Liver (tissue), 9 donors: ENCODE results near the gene CITED4. TPM values are rescaled to one million over a fixed set of nuclear protein-coding genes. Genes with fewer than 3 reads are reported as not detected.

Experiments used
- DNase-seq: peaks from one replicate; pipeline ENCODE4 v3.0.0-alpha.2; 2017; ENCODE audit warnings: low spot score
- H3K27ac ChIP-seq, 2 donors: one replicate each; pipeline ENCODE4 v1.7.0; 2013; ENCODE audit warnings: inconsistent platforms in 2 of 2, low read length in 2 of 2, control low read depth in 1 of 2, low read depth in 1 of 2, mild to moderate bottlenecking in 1 of 2
- H3K27me3 ChIP-seq, 4 donors: one replicate each; pipeline versions ENCODE4 v1.6.1 to v1.7.0; 2013; ENCODE audit warnings: low read length in 3 of 4, inconsistent platforms in 1 of 4, mild to moderate bottlenecking in 1 of 4, moderate library complexity in 1 of 4; ENCODE audit not compliant: control insufficient read depth in 4 of 4, insufficient read depth in 4 of 4
- H3K36me3 ChIP-seq, 4 donors: one replicate each; pipeline versions ENCODE4 v1.6.1 to v1.7.0; 2013; ENCODE audit warnings: low read length in 3 of 4, mild to moderate bottlenecking in 3 of 4, low read depth in 1 of 4, moderate library complexity in 1 of 4; ENCODE audit not compliant: control insufficient read depth in 4 of 4, insufficient read depth in 3 of 4
- H3K4me1 ChIP-seq, 4 donors: one replicate each; pipeline versions ENCODE4 v1.6.1 to v1.7.0; 2013; ENCODE audit warnings: low read length in 3 of 4, mild to moderate bottlenecking in 3 of 4, moderate library complexity in 1 of 4; ENCODE audit not compliant: control insufficient read depth in 4 of 4, insufficient read depth in 4 of 4
- H3K4me3 ChIP-seq, 3 donors: one replicate each; pipeline versions ENCODE4 v1.6.1 to v1.7.0; 2013; ENCODE audit warnings: low read length in 3 of 3, control low read depth in 1 of 3, low read depth in 1 of 3, mild to moderate bottlenecking in 1 of 3
- H3K9ac ChIP-seq, 2 donors: one replicate each; pipeline ENCODE4 v1.7.0; 2013; ENCODE audit warnings: low read length in 2 of 2, mild to moderate bottlenecking in 2 of 2, moderate library complexity in 2 of 2, control low read depth in 1 of 2, low read depth in 1 of 2
- H3K9me3 ChIP-seq, 4 donors: one replicate each; pipeline versions ENCODE4 v1.6.1 to v1.7.0; 2013; ENCODE audit warnings: low read length in 3 of 4; ENCODE audit not compliant: control insufficient read depth in 4 of 4
- EGR1 ChIP-seq, 2 donors: IDR thresholded peaks; 2 replicates each; pipeline ENCODE4 v1.6.1; 2016 to 2018; ENCODE audit warnings: antibody characterized with exemption in 2 of 2, low read depth in 2 of 2
- FOXA1 ChIP-seq: IDR thresholded peaks from 2 replicates; pipeline ENCODE4 v1.6.1; 2016; ENCODE audit warnings: antibody characterized with exemption
- FOXA2 ChIP-seq: IDR thresholded peaks from 2 replicates; pipeline ENCODE4 v1.6.1; 2016; ENCODE audit warnings: antibody characterized with exemption
- GABPA ChIP-seq, 2 donors: IDR thresholded peaks in 1 of 2; conservative IDR thresholded peaks in 1 of 2; 2 replicates each; pipeline ENCODE4 v1.6.1; 2016; ENCODE audit warnings: antibody characterized with exemption in 2 of 2, mild to moderate bottlenecking in 1 of 2, moderate library complexity in 1 of 2
- HNF4A ChIP-seq, 2 donors: conservative IDR thresholded peaks; 2 replicates each; pipeline ENCODE4 v1.6.1; 2016; ENCODE audit warnings: antibody characterized with exemption in 2 of 2, mild to moderate bottlenecking in 2 of 2
- HNF4G ChIP-seq: IDR thresholded peaks from 2 replicates; pipeline ENCODE4 v1.6.1; 2016; ENCODE audit warnings: antibody characterized with exemption
- JUND ChIP-seq, 2 donors: IDR thresholded peaks; 2 replicates each; pipeline ENCODE4 v1.6.1; 2016; ENCODE audit warnings: antibody characterized with exemption in 2 of 2
- NR2F2 ChIP-seq: IDR thresholded peaks from 2 replicates; pipeline ENCODE4 v1.6.1; 2016; ENCODE audit warnings: antibody characterized with exemption
- RAD21 ChIP-seq, 2 donors: IDR thresholded peaks; 2 replicates each; pipeline ENCODE4 v1.6.1; 2016; ENCODE audit warnings: antibody characterized with exemption in 2 of 2, mild to moderate bottlenecking in 2 of 2
- RXRA ChIP-seq, 2 donors: IDR thresholded peaks; 2 replicates each; pipeline ENCODE4 v1.6.1; 2017 to 2018; ENCODE audit warnings: antibody characterized with exemption in 2 of 2, mild to moderate bottlenecking in 1 of 2
- SP1 ChIP-seq: IDR thresholded peaks from 2 replicates; pipeline ENCODE4 v1.6.1; 2018; ENCODE audit warnings: antibody characterized with exemption, mild to moderate bottlenecking
- TAF1 ChIP-seq: conservative IDR thresholded peaks from 2 replicates; pipeline ENCODE4 v1.6.1; 2016; ENCODE audit warnings: antibody characterized with exemption, mild to moderate bottlenecking
- YY1 ChIP-seq: IDR thresholded peaks from 2 replicates; pipeline ENCODE4 v1.6.1; 2016; ENCODE audit warnings: antibody characterized with exemption, mild to moderate bottlenecking
- WGBS: extraction: QIAGEN DNeasy Blood & Tissue Kit; methylation state at CpG from one replicate; pipeline ENCODE4 v1.1.7; 2013; 5-methylcytosine and 5-hydroxymethylcytosine counted together
- polyA plus RNA-seq, 2 donors: library from polyadenylated mRNA; stranded (reverse) in 1 of 2; unstranded in 1 of 2; fragments of 200-250 nt in 1 of 2; fragments of >200 nt in 1 of 2; fragmentation: Nextera tagmentation in 1 of 2; extraction: Ambion mirVana in 1 of 2; gene quantifications; one replicate each; pipeline versions ENCODE4 v1.2.1 to v1.2.3, GENCODE V29; 2013 to 2015
- total RNA-seq, 2 donors: library from RNA; depleted of rRNA; stranded (reverse); fragments of >200 nt; gene quantifications; one replicate each; pipeline ENCODE4 v1.2.3, GENCODE V29; 2014
- TF ChIP-seq, protein P1 (sequence below): IDR thresholded peaks from 2 replicates; pipeline ENCODE4 v1.6.1; 2016; ENCODE audit warnings: antibody characterized with exemption
- TF ChIP-seq, protein P2 (sequence below): IDR thresholded peaks from 2 replicates; pipeline ENCODE4 v1.6.1; 2016; ENCODE audit warnings: antibody characterized with exemption
- TF ChIP-seq, protein P3 (sequence below): IDR thresholded peaks from 2 replicates; pipeline ENCODE4 v1.6.1; 2016; ENCODE audit warnings: antibody characterized with exemption
- TF ChIP-seq, protein P4 (sequence below): IDR thresholded peaks from 2 replicates; pipeline ENCODE4 v1.6.1; 2016; ENCODE audit warnings: antibody characterized with exemption, mild to moderate bottlenecking
- TF ChIP-seq, protein P5 (sequence below): fragments of 150-350 bp; IDR thresholded peaks from 2 replicates; pipeline ENCODE4 v1.5.1; 2017; ENCODE audit warnings: improper control_type of control experiment, low read depth, low read length; ENCODE audit not compliant: missing input control
- donor health status: healthy.
- donor health status: healthy.
- donor health status: healthy.
- donor health status: healthy.
- donor health status: healthy.

CITED4 gene
- total and polyA plus RNA-seq, 4 donors: 1.4 to 9.9 (median 5.2) TPM

DNA sequence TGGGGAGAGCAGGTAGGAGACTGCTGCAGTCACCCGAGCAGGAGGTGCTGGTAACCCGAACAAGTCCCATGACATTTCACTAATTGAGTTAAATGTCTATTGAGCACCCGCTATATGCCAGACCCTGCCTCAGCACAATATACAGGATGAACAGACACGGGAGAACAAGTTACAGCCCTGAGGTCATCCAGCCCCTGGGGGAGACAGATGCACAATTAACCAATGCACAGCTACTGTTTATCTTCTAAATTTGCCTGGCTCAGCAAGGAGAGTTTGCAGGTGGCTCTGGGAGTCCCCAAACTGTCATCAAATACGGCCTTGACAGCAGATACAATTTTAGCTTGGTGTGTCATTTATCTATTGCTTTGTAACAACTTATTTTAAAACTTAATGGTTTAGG, 18.1 kb downstream of the CITED4 start (continued):
- TF ChIP-seq, protein P1, sequence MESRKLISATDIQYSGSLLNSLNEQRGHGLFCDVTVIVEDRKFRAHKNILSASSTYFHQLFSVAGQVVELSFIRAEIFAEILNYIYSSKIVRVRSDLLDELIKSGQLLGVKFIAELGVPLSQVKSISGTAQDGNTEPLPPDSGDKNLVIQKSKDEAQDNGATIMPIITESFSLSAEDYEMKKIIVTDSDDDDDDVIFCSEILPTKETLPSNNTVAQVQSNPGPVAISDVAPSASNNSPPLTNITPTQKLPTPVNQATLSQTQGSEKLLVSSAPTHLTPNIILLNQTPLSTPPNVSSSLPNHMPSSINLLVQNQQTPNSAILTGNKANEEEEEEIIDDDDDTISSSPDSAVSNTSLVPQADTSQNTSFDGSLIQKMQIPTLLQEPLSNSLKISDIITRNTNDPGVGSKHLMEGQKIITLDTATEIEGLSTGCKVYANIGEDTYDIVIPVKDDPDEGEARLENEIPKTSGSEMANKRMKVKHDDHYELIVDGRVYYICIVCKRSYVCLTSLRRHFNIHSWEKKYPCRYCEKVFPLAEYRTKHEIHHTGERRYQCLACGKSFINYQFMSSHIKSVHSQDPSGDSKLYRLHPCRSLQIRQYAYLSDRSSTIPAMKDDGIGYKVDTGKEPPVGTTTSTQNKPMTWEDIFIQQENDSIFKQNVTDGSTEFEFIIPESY: no peak
- TF ChIP-seq RAD21 (IDR thresholded peaks at IDR 0.05): no peak
- TF ChIP-seq EGR1 (IDR thresholded peaks at IDR 0.05; ENCODE audit: low read depth in 2 of 2): no peak
- TF ChIP-seq SP1: no peak
- TF ChIP-seq TAF1: no peak
- no peak for TF ChIP-seq GABPA (IDR thresholded peaks at IDR 0.05 in 1 of 2, conservative IDR thresholded peaks at IDR 0.05 in 1 of 2)
- TF ChIP-seq RXRA (IDR thresholded peaks at IDR 0.05): no peak
- TF ChIP-seq HNF4A (conservative IDR thresholded peaks at IDR 0.05): no peak
- no peak for TF ChIP-seq YY1
- TF ChIP-seq, protein P2, sequence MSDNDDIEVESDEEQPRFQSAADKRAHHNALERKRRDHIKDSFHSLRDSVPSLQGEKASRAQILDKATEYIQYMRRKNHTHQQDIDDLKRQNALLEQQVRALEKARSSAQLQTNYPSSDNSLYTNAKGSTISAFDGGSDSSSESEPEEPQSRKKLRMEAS: no peak
- TF ChIP-seq FOXA2: no peak
- TF ChIP-seq, protein P3, sequence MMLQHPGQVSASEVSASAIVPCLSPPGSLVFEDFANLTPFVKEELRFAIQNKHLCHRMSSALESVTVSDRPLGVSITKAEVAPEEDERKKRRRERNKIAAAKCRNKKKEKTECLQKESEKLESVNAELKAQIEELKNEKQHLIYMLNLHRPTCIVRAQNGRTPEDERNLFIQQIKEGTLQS: no peak
- TF ChIP-seq FOXA1: no peak
- no peak for TF ChIP-seq NR2F2
- TF ChIP-seq JUND (IDR thresholded peaks at IDR 0.05): no peak

DNA sequence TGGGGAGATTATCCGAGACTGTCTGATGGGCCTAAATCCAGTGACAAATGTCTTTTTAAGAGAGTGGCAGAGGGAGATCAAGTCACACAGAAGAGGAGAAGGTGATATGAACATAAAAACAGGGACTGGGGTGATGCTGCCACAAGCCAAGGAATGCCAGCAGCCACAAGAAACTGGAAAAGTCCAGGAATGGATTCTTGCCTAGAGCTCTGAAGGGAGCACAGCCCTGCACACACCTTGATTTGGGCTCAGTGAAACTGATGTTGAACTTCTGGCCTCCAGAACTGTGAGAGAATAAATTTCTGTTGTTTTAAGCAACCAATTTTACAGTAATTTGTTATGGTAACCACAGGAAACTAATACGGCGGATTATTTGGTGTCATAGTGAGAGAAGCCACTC, 19.5 kb downstream of the CITED4 start:
- WGBS: 96% methylated on average over 3 of the region's 3 CpGs
- Histone ChIP-seq H3K9ac (no peak overlapping the region), H3K27me3 (no peaks in the 10 kb centered on the region), H3K9me3 (no peaks in the 10 kb centered on the region), H3K36me3 (no peaks in the 10 kb centered on the region), H3K27ac (no peak overlapping the region), H3K4me1 (peaks cover 0 to 3% (median 1%) of the 10 kb centered on the region in 4 donors), H3K4me3 (no peak overlapping the region)
- no peak for DNase-seq
- TF ChIP-seq, protein P4, sequence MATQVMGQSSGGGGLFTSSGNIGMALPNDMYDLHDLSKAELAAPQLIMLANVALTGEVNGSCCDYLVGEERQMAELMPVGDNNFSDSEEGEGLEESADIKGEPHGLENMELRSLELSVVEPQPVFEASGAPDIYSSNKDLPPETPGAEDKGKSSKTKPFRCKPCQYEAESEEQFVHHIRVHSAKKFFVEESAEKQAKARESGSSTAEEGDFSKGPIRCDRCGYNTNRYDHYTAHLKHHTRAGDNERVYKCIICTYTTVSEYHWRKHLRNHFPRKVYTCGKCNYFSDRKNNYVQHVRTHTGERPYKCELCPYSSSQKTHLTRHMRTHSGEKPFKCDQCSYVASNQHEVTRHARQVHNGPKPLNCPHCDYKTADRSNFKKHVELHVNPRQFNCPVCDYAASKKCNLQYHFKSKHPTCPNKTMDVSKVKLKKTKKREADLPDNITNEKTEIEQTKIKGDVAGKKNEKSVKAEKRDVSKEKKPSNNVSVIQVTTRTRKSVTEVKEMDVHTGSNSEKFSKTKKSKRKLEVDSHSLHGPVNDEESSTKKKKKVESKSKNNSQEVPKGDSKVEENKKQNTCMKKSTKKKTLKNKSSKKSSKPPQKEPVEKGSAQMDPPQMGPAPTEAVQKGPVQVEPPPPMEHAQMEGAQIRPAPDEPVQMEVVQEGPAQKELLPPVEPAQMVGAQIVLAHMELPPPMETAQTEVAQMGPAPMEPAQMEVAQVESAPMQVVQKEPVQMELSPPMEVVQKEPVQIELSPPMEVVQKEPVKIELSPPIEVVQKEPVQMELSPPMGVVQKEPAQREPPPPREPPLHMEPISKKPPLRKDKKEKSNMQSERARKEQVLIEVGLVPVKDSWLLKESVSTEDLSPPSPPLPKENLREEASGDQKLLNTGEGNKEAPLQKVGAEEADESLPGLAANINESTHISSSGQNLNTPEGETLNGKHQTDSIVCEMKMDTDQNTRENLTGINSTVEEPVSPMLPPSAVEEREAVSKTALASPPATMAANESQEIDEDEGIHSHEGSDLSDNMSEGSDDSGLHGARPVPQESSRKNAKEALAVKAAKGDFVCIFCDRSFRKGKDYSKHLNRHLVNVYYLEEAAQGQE: no peak
- TF ChIP-seq TAF1 (no peak), JUND (IDR thresholded peaks at IDR 0.05) (no peak), SP1 (no peak), RAD21 (IDR thresholded peaks at IDR 0.05) (no peak), FOXA2 (no peak), HNF4G (no peak)
- TF ChIP-seq, protein P5, sequence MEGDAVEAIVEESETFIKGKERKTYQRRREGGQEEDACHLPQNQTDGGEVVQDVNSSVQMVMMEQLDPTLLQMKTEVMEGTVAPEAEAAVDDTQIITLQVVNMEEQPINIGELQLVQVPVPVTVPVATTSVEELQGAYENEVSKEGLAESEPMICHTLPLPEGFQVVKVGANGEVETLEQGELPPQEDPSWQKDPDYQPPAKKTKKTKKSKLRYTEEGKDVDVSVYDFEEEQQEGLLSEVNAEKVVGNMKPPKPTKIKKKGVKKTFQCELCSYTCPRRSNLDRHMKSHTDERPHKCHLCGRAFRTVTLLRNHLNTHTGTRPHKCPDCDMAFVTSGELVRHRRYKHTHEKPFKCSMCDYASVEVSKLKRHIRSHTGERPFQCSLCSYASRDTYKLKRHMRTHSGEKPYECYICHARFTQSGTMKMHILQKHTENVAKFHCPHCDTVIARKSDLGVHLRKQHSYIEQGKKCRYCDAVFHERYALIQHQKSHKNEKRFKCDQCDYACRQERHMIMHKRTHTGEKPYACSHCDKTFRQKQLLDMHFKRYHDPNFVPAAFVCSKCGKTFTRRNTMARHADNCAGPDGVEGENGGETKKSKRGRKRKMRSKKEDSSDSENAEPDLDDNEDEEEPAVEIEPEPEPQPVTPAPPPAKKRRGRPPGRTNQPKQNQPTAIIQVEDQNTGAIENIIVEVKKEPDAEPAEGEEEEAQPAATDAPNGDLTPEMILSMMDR: no peak
- TF ChIP-seq, protein P1: no peak
